ENCODE data around the gene TTLL13. TPM values are rescaled to one million over a fixed set of nuclear protein-coding genes. Genes with fewer than 3 reads are reported as not detected.

Gene TTLL13
- total RNA-seq, 1 experiment from 2014 or later = not detected

GRCh38 chr15:90230071-90230494 is 19.3 kb upstream of the TTLL13 start:
- Histone ChIP-seq H3K9ac (ENCODE audit: low read length) (no peak overlapping the region), H3K79me2 (ENCODE audit: low read length) (peaks cover 45% of the 10 kb centered on the region), H3K4me3 (ENCODE audit: low read length) (no peak overlapping the region), H4K20me1 (ENCODE audit: low read length) (no peaks in the 10 kb centered on the region), H3K9me2 (replicated peaks; ENCODE audit: low read length) (no peaks in the 10 kb centered on the region), H3K27me3 (ENCODE audit: low read length) (no peaks in the 10 kb centered on the region), H3K4me2 (ENCODE audit: low read length) (no peak overlapping the region), H3K4me1 (ENCODE audit: insufficient read depth, low read length) (peaks cover 27% of the 10 kb centered on the region), H3F3A (ENCODE audit: low read length, unreplicated experiment) (no peaks in the 10 kb centered on the region), H3K27ac (ENCODE audit: low read length) (no peak overlapping the region), H3K36me3 (ENCODE audit: low read depth, low read length) (peaks cover 47% of the 10 kb centered on the region), H3K9me3 (ENCODE audit: low read length) (no peaks in the 10 kb centered on the region), H2AFZ (ENCODE audit: low read length) (no peak overlapping the region)
- POLR2A ChIA-PET (ENCODE audit: unreplicated experiment) = no interaction called here
- no peak for TF ChIP-seq EZH2 (IDR thresholded peaks at IDR 0.05; ENCODE audit: low read length, unreplicated experiment)
- TF ChIP-seq EZH2phosphoT487 (IDR thresholded peaks at IDR 0.05; ENCODE audit: borderline replicate concordance, low read length) = no peak
- TF ChIP-seq CTCF (conservative IDR thresholded peaks at IDR 0.05; ENCODE audit: low read depth, low read length) = no peak
- intact Hi-C loops (cut with micrococcal nuclease) = loop anchor here (5.0 kb wide), 2 partner anchors 37 to 88 kb away; partner anchors contain the start of gene NGRN
- ATAC-seq (no peak), DNase-seq (no peak)
- CTCF ChIA-PET = no interaction called here
- no TSS peak for BruUV-seq (replicated peaks)

GRCh38 chr15:90230610-90231009 is 18.7 kb upstream of the TTLL13 start:
- no peak overlapping the region; the same call in 1 of the 2 replicates for H3K27ac ChIP-seq (ENCODE audit: low read length)
- no peaks in the 10 kb centered on the region for H3K9me3 ChIP-seq (ENCODE audit: low read length)
- no TSS peak for BruUV-seq (replicated peaks)
- peaks cover 42% of the 10 kb centered on the region for H3K36me3 ChIP-seq (ENCODE audit: low read depth, low read length)
- TF ChIP-seq CTCF (conservative IDR thresholded peaks at IDR 0.05; ENCODE audit: low read depth, low read length) (no peak), EZH2 (IDR thresholded peaks at IDR 0.05; ENCODE audit: low read length, unreplicated experiment) (no peak), EZH2phosphoT487 (IDR thresholded peaks at IDR 0.05; ENCODE audit: borderline replicate concordance, low read length) (no peak)
- POLR2A ChIA-PET (ENCODE audit: unreplicated experiment) = no interaction called here
- intact Hi-C loops (cut with micrococcal nuclease) = loop anchor here (5.0 kb wide), 2 partner anchors 37 to 88 kb away; partner anchors contain the start of gene NGRN
- H3K4me3 ChIP-seq (ENCODE audit: low read length) = no peak overlapping the region
- peaks cover 27% of the 10 kb centered on the region for H3K4me1 ChIP-seq (ENCODE audit: insufficient read depth, low read length)
- no peak for DNase-seq
- ATAC-seq = no peak
- no peak overlapping the region for H3K4me2 ChIP-seq (ENCODE audit: low read length)
- no peaks in the 10 kb centered on the region for H3K27me3 ChIP-seq (ENCODE audit: low read length)
- H2AFZ ChIP-seq (ENCODE audit: low read length) = no peak overlapping the region
- H4K20me1 ChIP-seq (ENCODE audit: low read length) = no peaks in the 10 kb centered on the region
- H3K9ac ChIP-seq (ENCODE audit: low read length) = no peak overlapping the region
- CTCF ChIA-PET = no interaction called here
- no peaks in the 10 kb centered on the region for H3F3A ChIP-seq (ENCODE audit: low read length, unreplicated experiment)
- H3K9me2 ChIP-seq (replicated peaks; ENCODE audit: low read length) = no peaks in the 10 kb centered on the region
- H3K79me2 ChIP-seq (ENCODE audit: low read length) = peaks cover 46% of the 10 kb centered on the region
